Kidney (tissue), 14 donors: ENCODE measurements around the gene SRPK2. TPM values are rescaled to one million over a fixed set of nuclear protein-coding genes. Genes with fewer than 3 reads are reported as not detected.
"Not testable (repeated sequence)": the region's sequence is repeated elsewhere in the genome, so short reads cannot be mapped to it uniquely, and the experiment has no call there.

Source experiments
- DNase-seq, 5 donors: peaks; one replicate each; pipeline ENCODE4 v3.0.0-alpha.2; 2013 to 2020
- FAIRE-seq: peaks from 2 replicates; lab custom pipeline; 2012; peaks lifted over from hg19 to GRCh38; lab: Jason Lieb, UNC
- H3K27ac ChIP-seq, 2 donors: one replicate each; pipeline ENCODE4 v1.7.0; 2013; ENCODE audit warnings: low read depth in 2 of 2, low read length in 2 of 2, inconsistent platforms in 1 of 2
- H3K27me3 ChIP-seq: one replicate; pipeline ENCODE4 v1.7.1; 2013; ENCODE audit warnings: low read length, inconsistent platforms; ENCODE audit not compliant: control insufficient read depth, insufficient read depth
- H3K36me3 ChIP-seq, 3 donors: one replicate each; pipeline versions ENCODE4 v1.7.0 to v1.7.1; 2013; ENCODE audit warnings: low read length in 3 of 3, control low read depth in 1 of 3, inconsistent platforms in 1 of 3; ENCODE audit not compliant: insufficient read depth in 3 of 3, control insufficient read depth in 2 of 3
- H3K4me1 ChIP-seq, 3 donors: one replicate each; pipeline versions ENCODE4 v1.7.0 to v1.7.1; 2013; ENCODE audit warnings: low read length in 3 of 3, inconsistent platforms in 1 of 3, low read depth in 1 of 3; ENCODE audit not compliant: control insufficient read depth in 2 of 3, insufficient read depth in 2 of 3
- H3K4me3 ChIP-seq, 3 donors: one replicate each; pipeline versions ENCODE4 v1.7.0 to v1.8.1; 2013; ENCODE audit warnings: low read length in 3 of 3, control low read depth in 1 of 3, inconsistent platforms in 1 of 3
- H3K9ac ChIP-seq, 3 donors: one replicate each; pipeline versions ENCODE4 v1.7.0 to v1.7.1; 2013; ENCODE audit warnings: low read length in 3 of 3, control low read depth in 1 of 3, inconsistent platforms in 1 of 3
- H3K9me3 ChIP-seq, 3 donors: one replicate each; pipeline versions ENCODE4 v1.7.0 to v1.7.1; 2013; ENCODE audit warnings: low read length in 3 of 3, control low read depth in 1 of 3, inconsistent platforms in 1 of 3; ENCODE audit not compliant: control insufficient read depth in 2 of 3, insufficient read depth in 1 of 3
- CTCF ChIP-seq: IDR thresholded peaks from 3 replicates; pipeline ENCODE4 v1.5.1; 2012; ENCODE audit warnings: mild to moderate bottlenecking, moderate library complexity, borderline replicate concordance; ENCODE audit not compliant: insufficient read depth; ENCODE audit errors: extremely low read depth
- intact Hi-C: fragments of 100-400 bp; cut with DNase I; formaldehyde crosslinking; loops from one replicate; pipeline ENCODE4 v1.11.1; 2022
- polyA plus RNA-seq: library from polyadenylated mRNA; stranded (reverse); fragments of 350-450 nt; fragmentation: Illumina TruSeq; extraction: RNeasy Lipid Tissue Mini Kit (QIAGEN cat#74804); gene quantifications from one replicate; pipeline ENCODE4 v1.2.3, GENCODE V29; 2014; ENCODE audit warnings: low read depth, low replicate concordance; ENCODE audit not compliant: insufficient read depth
- total RNA-seq: library from RNA; stranded (reverse); fragmentation: NEBNext Ultra II Directional; extraction: Animal tissue kit (Norgen Biotek cat#: 25700); gene quantifications from one replicate; pipeline ENCODE4 v1.2.1, GENCODE V29; 2021
- donor health status: control.
- donor health status: control.
- donor health status: control.
- donor health status: control.
- donor health status: control.
- donor health status: DM: yes; HTN: yes; CAD: no.
- donor health status: Normal renal cell carcinoma (clear cell type).

Gene SRPK2
- total and polyA plus RNA-seq, 2 donors from 2014 or later, result 9.9 to 43.1 TPM

GRCh38 chr7:105325216-105325904 lies 63.4 kb downstream of the SRPK2 start:
- TF ChIP-seq CTCF, result no peak
- intact Hi-C loops, result no loop called here
- H3K4me3 ChIP-seq, result no peak overlapping the region
- no peak for DNase-seq
- no peaks in the 10 kb centered on the region for H3K4me1 ChIP-seq
- no peaks in the 10 kb centered on the region for H3K27me3 ChIP-seq
- no peaks in the 10 kb centered on the region for H3K36me3 ChIP-seq
- no peaks in the 10 kb centered on the region for H3K9me3 ChIP-seq
- no peak overlapping the region for H3K27ac ChIP-seq
- H3K9ac ChIP-seq, result no peak overlapping the region
- FAIRE-seq, result no peak

- intact Hi-C loops, H3K9ac ChIP-seq, H3K36me3 ChIP-seq, FAIRE-seq, H3K9me3 ChIP-seq, H3K4me1 ChIP-seq, H3K4me3 ChIP-seq, H3K27me3 ChIP-seq, DNase-seq, H3K27ac ChIP-seq: not testable (repeated sequence)
These were observed 64.1 kb downstream of the SRPK2 start for GRCh38 chr7:105324606-105325005.

GRCh38 chr7:105323366-105323765 lies 65.4 kb downstream of the SRPK2 start:
- Histone ChIP-seq H3K9ac (no peak overlapping the region), H3K36me3 (no peaks in the 10 kb centered on the region), H3K27ac (no peak overlapping the region), H3K4me3 (no peak overlapping the region), H3K9me3 (no peaks in the 10 kb centered on the region), H3K27me3 (no peaks in the 10 kb centered on the region), H3K4me1 (no peaks in the 10 kb centered on the region)
- FAIRE-seq (no peak), DNase-seq (no peak)
- intact Hi-C loops, result no loop called here
- TF ChIP-seq CTCF, result no peak

- intact Hi-C loops, result no loop called here
- H3K9ac ChIP-seq, result no peak overlapping the region
- H3K27me3 ChIP-seq, result no peaks in the 10 kb centered on the region
- FAIRE-seq (no peak), DNase-seq (no peak)
- no peak overlapping the region for H3K4me3 ChIP-seq
- no peak overlapping the region for H3K27ac ChIP-seq
- H3K4me1 ChIP-seq, result no peaks in the 10 kb centered on the region
- TF ChIP-seq CTCF, result no peak
- no peaks in the 10 kb centered on the region for H3K9me3 ChIP-seq
- H3K36me3 ChIP-seq, result no peaks in the 10 kb centered on the region
These were observed 66.0 kb downstream of the SRPK2 start for GRCh38 chr7:105322655-105323277.
